Stimulated activated CD4-positive, alpha-beta T cell treated with anti-CD3 and anti-CD28 coated beads, TNF-alpha, amount 100 ng/mL, for 24 hours (primary cell): ENCODE measurements around the gene RPH3AL.
"Not testable (repeated sequence)": the region's sequence is repeated elsewhere in the genome, so short reads cannot be mapped to it uniquely, and the experiment has no call there.

Experiments used
- DNase-seq, 3 experiments: peaks; one replicate each; pipeline ENCODE4 v3.0.0-alpha.2; 2020; ENCODE audit warnings: low read depth in 3 of 3

The RPH3AL gene

DNA sequence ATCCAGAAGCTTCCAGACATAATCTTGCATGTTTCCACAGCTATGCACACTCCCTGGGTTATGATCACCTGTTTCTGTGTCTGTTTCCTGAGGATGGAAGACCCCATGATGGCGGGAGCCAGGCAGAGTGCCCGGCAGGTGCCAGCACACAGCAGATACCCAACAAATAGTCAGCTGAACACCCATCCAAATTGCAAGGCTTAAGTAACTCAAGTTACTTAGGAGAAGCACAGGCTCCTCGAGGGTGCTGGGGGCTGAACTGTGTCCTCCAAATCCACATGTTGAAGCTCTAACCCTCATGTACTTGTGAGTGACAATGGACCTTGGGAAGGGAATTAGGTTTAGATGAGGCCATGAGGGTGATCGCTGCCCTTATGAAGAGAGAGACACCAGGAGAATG is 91.7 kb downstream of the RPH3AL start:
- DNase-seq = no peak

DNA sequence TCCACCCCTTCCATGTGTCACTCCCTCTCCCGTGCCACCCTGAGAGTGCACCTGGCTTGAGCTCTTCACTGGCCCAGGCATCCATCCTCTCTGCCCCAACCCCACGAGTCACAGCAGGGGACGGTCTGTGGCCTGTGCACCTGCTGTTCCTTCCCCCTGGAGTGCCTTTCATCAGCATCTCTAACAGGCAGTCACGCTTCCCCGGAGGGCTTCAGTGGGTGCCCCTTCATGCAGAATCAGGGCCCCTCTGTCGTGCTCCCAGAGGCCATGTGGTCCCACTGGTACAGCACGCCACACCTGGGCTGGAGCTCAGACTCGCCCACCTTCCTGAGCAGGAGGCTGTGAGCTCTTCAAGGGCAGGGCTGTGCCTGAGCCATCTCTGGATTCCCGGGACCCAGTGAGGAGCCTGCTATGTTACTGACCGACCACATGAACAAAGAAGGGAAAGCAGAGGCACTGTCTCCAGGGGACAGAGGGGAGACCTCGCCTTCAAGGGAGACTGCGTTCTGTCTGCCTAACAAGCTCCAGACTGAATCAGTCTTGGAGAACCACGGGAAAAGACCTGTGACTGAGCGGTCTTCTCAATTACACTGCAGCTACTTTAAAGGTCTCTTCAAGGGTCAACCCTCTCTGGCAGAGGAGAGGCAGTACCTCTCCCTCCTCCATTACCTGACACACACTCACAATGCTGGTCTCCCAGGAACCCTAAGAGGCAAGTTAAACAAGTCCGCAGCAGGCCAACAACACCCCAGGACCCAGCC is 92.4 kb downstream of the RPH3AL start:
- DNase-seq = no peak

DNA sequence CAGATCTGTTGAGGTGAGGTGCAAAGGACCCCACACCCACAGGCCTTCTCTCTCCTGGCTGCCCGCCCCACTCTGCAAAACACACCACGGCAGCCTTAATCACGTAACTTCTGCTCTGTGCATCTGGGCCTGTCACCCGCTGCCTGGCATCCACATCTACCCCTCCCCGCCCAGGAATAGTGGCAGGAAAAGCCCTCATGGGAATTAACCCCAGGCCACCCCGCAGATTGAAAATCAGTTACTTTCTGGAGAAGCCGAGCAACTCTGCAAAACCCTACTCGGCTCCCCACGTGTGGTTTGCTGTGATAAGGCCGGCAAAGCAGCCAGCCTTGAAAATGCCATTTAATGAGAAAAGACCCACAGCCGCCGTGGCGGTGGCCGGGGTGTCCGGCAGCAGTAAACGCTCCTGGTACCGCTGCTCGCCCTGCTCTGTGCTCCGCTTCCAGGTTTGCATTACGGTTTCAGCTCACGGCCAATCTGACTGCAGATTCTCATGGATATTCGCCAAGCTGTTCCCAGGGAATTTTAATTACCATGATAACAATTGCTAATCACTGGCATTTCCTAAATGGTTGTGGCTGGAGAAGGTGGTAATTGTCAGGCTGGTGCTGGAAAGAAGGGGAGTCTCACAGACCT is 93.1 kb downstream of the RPH3AL start:
- no peak for DNase-seq

DNA sequence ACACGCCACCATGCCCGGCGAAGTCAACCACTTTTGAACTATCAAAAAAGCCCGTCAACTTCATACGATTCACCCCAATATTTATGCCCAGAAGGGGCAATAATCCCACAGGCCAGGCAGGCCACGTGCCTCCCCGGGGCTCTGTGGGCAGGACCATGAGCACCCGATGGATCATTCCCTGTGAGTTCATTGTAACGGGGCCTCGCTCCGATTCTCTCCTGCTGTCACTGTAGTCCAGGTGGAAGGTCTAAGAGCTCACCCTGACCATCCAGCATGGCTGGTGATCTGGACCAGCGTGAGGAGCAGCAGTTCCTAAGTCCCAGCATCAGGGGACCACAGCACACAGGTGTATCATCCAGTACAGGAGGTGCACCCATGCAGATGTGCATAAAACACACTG is 93.7 kb downstream of the RPH3AL start:
- no peak for DNase-seq

DNA sequence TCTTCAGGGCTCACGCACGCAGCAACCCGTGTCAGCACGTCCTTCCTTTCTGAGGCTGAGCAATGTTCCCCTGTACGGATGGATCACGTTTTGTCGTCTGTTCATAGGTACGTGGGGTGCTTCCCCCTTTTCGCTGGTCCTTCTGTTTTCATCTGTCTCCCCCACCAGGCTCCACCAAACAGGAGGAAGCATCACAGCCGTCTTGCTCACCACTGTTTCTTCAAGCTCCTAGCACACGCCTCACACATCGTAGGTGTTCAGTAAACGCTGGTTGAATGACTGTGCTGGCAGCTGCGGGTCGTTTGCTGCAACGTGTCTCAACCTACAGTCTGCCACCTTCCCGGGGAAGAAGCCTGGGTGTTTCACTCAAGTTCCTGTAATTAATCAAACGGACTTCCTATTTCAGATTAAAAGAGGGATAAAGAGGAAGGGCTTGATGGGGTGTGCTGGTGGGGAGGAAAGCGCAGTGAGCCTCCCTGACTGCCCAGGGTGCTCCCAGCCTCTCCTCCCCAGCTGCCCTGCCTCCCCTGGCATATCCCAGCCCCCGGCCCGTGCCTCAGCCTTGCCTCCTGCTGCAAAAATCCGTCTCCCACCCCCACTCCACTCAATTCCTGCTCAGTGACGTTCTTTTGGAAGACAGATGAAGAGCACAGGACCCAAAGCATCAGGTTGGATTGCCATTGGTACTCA is 94.4 kb downstream of the RPH3AL start:
- DNase-seq = no peak

DNA sequence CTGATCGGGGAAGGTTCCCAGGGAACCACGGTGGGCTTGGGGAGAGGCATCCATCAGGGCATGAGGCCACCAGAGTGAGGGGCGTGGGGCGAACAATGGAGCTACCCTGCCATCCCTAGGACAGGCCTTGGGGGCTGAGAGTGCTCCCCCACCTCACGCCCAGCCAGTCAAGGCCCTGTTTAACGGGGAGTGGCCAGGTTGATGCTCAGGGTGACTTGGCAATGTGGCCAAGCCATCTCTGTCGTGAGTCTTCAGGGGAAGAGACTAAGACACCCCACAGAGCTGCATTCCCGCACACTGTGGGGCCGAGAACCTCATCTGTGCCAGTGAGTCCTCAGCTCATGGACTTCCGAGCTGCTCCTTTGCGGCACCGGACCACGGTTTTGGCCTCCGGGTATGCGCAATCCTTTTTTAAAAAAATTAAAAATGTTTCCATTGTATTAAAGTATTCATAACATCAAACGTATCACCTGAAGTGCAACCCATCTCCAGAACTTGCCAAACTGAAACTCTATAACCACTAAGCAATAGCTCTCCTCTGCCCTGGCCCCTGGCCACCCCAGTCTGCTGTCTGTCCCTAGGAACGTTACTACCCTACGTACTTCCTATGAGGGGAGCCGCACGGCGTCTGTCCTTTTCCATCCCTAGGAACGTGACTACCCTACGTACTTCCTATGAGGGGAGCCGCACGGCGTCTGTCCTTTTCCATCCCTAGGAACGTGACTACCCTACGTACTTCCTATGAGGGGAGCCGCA is 99.3 kb downstream of the RPH3AL start:
- no peak for DNase-seq

DNA sequence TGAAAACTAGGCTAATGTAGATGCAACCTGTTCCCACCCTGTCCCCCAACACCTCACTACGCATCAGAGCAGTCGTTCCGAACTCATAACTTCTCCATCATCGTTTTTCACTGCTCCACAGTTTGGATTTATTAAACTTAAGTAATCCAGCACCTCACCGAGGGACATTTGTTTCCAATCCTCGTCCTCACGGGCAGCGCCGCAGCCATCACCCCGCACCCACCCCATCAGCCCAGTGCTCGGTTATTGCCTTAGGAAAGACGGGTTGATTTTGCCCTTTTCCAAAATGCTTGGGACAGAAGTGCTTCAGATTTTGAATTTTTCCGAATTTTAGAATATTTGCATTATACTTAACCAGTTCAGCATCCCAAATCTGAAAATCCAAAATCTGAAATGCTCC is 100.2 kb downstream of the RPH3AL start:
- DNase-seq = no peak

DNA sequence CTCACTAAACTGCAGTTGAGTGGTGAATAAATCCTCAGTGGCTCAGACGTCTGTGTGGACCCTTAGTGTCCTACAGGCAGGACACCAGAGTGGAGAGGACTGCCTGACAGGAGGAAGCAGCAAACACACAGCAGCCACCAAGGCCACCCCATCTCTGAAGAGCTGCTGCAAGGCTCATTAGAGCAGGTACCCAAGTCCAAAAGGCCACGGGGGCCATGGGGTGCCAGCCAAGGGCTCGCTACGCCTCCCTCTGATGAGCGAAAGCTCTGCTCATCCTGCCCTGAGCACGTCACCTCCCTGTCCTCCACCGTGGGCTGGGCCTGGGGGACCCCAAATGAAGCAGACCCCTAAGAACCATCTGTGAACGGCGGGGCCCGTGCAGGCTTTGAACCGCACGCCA is 101.1 kb downstream of the RPH3AL start:
- DNase-seq = no peak

DNA sequence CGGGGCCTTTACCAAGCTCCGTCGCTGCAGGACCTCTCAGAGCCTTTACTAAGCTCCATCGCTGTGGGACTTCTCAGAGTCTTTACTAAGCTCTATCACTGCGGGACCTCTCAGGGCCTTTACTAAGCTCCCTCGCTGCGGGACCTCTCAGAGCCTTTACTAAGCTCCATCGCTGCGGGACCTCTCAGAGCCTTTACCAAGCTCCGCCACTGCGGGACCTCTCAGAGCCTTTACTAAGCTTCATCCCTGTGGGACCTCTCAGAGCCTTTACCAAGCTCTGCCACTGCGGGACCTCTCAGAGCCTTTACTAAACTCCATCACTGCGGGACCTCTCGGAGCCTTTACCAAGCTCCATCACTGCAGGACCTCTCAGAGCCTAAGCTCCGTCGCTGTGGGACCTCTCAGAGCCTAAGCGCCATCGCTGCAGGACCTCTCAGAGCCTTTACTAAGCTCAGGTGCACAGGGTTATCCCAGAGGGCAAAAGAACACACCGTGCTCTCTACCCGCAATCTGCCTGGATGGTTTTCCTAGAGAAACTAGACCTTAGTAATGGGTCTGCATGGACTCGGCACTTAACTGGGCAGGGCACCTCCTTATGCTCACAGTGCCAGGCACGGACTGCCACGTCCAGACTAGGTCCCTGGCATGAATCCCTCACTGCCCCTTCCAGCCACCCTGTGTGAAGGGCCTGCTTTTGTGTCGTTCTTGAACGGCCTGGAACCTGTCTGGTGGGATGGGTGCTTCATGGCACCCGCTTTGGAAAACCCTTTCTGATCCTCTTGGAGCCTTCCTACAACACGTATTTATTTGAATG is 101.9 kb downstream of the RPH3AL start:
- DNase-seq = no peak

DNA sequence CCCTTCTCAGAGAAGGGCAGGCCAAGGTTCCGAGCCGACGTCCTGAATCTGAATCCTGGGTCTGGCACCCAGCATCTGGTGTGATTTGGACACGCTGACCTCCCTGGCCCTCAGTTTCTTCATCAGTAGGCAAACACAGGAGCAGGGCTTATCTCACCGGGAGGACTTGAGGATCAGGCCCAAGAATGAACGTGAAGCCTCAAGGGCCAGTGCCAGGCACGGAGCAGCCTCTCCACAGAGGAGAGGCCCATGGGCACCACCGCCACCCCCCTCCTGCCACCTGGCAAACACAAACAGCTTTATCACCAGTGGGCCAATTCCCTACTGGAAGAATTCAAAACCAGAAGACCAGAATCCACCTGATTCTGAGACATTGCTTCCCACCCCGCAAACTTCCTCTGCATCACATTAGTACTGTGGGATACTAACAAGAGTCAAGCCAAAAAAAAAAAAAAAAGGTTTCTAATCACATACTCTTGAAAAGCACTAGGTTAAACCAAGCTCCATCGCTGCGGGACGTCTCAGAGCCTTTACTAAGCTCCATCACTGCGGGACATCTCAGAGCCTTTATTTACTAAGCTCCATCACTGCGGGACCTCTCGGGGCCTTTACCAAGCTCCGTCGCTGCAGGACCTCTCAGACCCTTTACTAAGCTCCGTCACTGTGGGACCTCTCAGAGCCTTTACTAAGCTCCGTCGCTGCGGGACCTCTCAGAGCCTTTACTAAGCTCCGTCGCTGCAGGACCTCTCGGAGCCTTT is 103.2 kb downstream of the RPH3AL start:
- no peak for DNase-seq

DNA sequence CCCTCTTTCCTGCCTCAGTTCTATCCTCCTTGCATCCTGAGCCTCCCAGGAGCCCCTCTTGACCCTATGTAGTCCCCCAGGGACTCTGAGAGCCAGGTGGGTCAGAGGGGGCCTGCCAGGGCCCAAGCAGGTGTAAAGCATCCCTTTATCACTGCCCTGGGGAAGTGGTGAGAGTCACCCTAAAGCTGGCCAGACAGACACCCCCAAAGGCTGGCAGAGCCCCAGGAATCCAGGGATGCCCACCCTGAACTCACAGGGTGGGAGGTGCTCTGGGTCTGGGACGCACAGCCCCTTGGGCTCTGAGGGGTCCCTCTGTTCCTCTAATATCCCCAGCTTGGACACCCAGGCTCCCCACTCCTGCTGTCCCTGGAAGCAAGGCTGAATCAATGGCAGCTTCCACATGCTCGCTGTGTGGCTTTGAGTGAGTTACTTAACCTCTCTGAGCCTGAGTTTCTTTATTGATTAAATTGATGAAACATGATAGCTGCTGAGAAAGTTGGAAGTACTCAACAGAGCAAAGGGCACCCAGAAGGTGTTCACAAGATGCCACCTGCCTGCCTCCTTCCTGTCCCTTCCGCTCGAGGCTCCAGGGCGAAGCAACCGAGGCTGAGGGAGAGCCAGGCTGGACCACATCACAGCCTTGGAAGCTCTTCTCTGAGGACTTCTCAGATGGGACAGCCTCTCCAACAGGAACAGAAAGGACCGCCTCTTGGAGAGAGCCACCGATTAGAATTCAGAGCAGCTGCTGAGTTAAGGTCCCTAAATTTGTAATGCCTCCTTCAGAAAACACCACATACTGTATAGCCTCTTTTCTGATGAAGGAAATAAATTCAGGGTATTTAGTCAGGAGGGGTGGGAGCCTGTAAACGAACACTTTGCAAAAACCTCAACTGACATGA is 104.0 kb downstream of the RPH3AL start:
- DNase-seq = no peak

DNA sequence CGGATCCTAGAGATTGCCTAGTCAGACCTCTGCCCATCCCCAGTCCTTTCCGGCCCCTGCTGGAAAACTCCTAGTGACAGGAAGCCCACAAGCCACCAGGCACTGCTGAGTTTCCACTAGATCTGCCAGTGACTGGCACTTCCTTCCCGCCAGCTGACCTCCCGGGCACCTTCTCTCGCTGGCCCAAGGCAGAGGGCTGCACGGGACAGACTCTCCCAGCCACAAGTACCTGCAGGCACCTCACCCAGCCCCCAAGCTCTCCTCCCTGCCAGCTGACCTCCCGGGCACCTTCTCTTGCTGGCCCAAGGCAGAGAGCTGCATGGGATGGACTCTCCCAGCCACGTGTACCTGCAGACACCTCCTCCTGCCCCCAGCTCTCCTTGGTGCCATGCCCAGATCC is 104.8 kb downstream of the RPH3AL start:
- no peak for DNase-seq

DNA sequence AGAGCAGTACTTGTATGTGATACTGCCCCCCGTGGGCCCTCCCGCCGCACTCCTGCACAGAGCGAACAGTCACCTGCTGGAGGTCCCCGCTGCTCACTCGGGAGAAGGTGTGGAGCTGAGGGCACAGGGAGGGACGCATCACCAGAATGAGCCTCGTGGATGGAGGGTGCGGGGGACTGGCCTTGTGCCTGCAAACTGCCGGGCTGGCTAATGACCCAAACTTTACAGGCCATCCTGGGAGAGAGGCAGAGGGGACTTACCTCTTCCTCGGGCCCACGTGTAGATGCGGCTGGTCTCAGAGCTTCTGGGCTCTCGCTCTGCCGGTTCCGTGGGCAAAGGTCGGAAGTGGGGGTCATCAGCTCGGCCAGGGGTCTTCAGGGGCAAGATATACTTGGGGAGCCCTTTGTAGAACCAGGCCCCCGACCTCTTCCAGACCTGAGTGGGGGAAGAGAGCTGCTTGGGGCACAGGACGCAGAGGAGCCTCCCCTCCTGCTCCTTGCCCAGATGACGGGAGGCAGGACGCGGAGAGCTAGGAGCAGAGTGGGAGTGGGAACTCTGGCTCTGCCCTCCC is 105.7 kb downstream of the RPH3AL start:
- no peak for DNase-seq

DNA sequence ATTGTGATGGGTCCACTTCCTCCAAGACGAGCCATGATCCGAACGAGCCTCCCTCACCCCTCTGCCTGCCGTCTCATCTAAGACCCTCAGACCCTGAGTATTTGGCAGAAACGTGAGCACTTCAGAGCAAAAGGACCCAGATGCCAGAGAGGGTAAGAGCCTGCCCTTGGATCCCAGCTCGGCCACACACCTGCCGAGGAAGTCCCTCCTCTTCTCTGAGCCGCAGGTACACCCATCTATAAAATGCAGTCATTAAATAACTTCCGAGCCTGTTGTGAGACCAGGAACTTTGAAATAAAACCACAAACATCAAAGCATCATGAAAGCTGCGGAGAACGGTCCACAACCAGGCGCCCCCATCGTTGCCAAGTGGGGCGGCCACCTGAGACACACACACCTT is 106.4 kb downstream of the RPH3AL start:
- no peak for DNase-seq

DNA sequence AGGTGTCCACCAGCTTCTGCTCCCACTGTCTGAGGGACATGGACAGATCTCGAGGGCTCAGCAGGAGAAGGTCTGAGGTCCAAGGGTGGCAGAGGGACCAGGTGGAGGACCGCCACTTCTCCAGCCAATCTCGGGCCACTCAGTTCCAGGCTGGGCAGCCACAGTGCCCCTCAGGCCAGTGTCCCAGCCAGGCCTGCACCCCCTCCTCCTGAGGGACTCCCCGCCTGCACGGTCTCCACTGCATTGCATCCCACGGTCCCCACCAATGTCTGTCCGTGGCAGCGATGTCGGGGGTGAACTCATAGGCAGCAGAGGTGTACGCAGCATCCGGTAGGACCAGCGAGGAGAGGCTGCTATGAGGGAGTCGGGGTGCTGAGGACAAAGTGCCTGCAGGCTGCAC is 107.0 kb downstream of the RPH3AL start:
- no peak for DNase-seq

DNA sequence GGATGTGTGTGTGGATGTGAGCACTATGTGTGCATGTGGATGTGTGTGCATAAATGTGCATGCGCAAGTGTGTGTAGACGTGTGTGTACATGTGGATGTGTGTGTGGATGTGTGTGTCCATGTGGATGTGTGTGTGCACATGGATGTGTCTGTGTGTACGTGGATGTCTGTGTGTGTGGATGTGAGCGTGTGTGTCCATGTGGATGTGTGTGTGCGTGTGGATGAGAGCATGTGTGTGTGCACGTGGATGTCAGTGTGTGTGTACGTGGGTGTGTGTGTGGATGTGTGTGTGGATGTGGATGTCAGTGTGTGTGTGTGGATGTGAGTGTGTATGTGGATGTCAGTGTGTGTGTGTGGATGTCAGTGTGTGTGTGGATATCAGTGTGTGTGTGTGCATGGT is 107.6 kb downstream of the RPH3AL start:
- no peak for DNase-seq

DNA sequence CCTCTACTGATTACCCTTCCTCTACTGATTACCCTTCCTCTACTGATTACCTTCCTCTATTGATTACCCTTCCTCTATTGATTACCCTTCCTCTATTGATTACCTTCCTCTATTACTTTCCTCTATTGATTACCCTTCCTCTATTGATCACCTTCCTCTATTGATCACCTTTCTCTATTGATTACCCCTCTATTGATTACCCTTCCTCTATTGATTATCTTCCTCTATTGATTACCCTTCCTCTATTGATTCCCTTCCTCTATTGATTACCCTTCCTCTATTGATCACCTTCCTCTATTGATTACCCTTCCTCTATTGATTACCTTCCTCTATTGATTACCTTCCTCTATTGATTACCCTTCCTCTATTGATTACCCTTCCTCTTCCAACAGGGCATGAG is 108.7 kb downstream of the RPH3AL start:
- DNase-seq = not testable (repeated sequence)

DNA sequence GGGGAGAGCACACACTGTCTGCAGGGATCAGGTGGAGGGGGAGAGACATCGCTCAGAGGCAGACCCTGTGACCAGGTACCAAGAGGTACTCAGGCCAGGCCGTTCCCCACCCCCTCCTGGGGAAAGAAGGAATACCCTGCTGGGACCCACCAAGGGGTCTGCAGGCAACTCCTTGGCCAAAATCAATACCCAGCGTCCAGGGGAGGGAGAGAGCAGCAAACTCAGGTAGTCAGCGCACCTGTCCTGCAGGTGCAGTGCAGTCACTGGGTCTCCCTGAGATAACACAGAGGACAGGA is 113.7 kb downstream of the RPH3AL start:
- DNase-seq = no peak
